Measurements from ENCODE around the gene UBL7. TPM values are rescaled to one million over a fixed set of nuclear protein-coding genes. Genes with fewer than 3 reads are reported as not detected.

Gene UBL7
- total and polyA plus RNA-seq, 2 experiments from 2014 or later, result 39.2 to 60.2 TPM

- H3K4me2 ChIP-seq, result no peak overlapping the region
- no peak overlapping the region for H2AFZ ChIP-seq
Measured at GRCh38 chr15:74442604-74443003, 18.4 kb downstream of the UBL7 start.

GRCh38 chr15:74442063-74442462 is 18.9 kb downstream of the UBL7 start:
- TF ChIP-seq CTCF (IDR thresholded peaks at IDR 0.05; ENCODE audit: poor library complexity), result no peak
- Histone ChIP-seq H3K79me2 (no peaks in the 10 kb centered on the region), H3K27ac (no peak overlapping the region), H3K9me3 (ENCODE audit: low read depth) (no peaks in the 10 kb centered on the region), H3K36me3 (replicated peaks; ENCODE audit: insufficient read depth, low read depth) (no peaks in the 10 kb centered on the region), H4K20me1 (ENCODE audit: insufficient read depth, poor library complexity, severe bottlenecking) (no peaks in the 10 kb centered on the region), H2AFZ (no peak overlapping the region), H3K4me3 (no peak overlapping the region), H3K9me2 (replicated peaks; ENCODE audit: insufficient read depth) (no peaks in the 10 kb centered on the region), H3K4me2 (no peak overlapping the region), H3K4me1 (ENCODE audit: insufficient read depth) (peaks cover 23% of the 10 kb centered on the region), H3K27me3 (no peaks in the 10 kb centered on the region)
- no peak for DNase-seq (ENCODE audit: low spot score)
- 82% methylated on average over 3 of the region's 3 CpGs for WGBS (ENCODE audit: low lambda C conversion rate, missing lambda C conversion rate)

More at GRCh38 chr15:74442604-74443003, 18.4 kb downstream of the UBL7 start:
- Histone ChIP-seq H4K20me1 (ENCODE audit: insufficient read depth, poor library complexity, severe bottlenecking) (no peaks in the 10 kb centered on the region), H3K4me1 (ENCODE audit: insufficient read depth) (peaks cover 23% of the 10 kb centered on the region), H3K9me2 (replicated peaks; ENCODE audit: insufficient read depth) (no peaks in the 10 kb centered on the region), H3K36me3 (replicated peaks; ENCODE audit: insufficient read depth, low read depth) (no peaks in the 10 kb centered on the region), H3K4me3 (no peak overlapping the region), H3K27me3 (no peaks in the 10 kb centered on the region), H3K79me2 (no peaks in the 10 kb centered on the region), H3K27ac (peak overlapping the region; percentile 55), H3K9me3 (ENCODE audit: low read depth) (no peaks in the 10 kb centered on the region)
- TF ChIP-seq EZH2phosphoT487 (IDR thresholded peaks at IDR 0.05; ENCODE audit: low read depth, severe bottlenecking, unreplicated experiment) (no peak), EZH2 (IDR thresholded peaks at IDR 0.05; ENCODE audit: borderline replicate concordance) (no peak), CTCF (IDR thresholded peaks at IDR 0.05; ENCODE audit: poor library complexity) (no peak)
- no peak for DNase-seq (ENCODE audit: low spot score)
- WGBS (ENCODE audit: low lambda C conversion rate, missing lambda C conversion rate), result 61% methylated on average over 3 of the region's 3 CpGs

- no peak for DNase-seq (ENCODE audit: low spot score)
- no peak overlapping the region for H3K27ac ChIP-seq
- no peaks in the 10 kb centered on the region for H4K20me1 ChIP-seq (ENCODE audit: insufficient read depth, poor library complexity, severe bottlenecking)
- H2AFZ ChIP-seq, result no peak overlapping the region
- H3K4me1 ChIP-seq (ENCODE audit: insufficient read depth), result peaks cover 20% of the 10 kb centered on the region
- no peaks in the 10 kb centered on the region for H3K36me3 ChIP-seq (replicated peaks; ENCODE audit: insufficient read depth, low read depth)
- 95% methylated on average over 6 of the region's 6 CpGs for WGBS (ENCODE audit: low lambda C conversion rate, missing lambda C conversion rate)
- H3K9me2 ChIP-seq (replicated peaks; ENCODE audit: insufficient read depth), result no peaks in the 10 kb centered on the region
- H3K4me2 ChIP-seq, result no peak overlapping the region
- no peaks in the 10 kb centered on the region for H3K79me2 ChIP-seq
- no peak overlapping the region for H3K4me3 ChIP-seq
- no peaks in the 10 kb centered on the region for H3K9me3 ChIP-seq (ENCODE audit: low read depth)
- H3K27me3 ChIP-seq, result no peaks in the 10 kb centered on the region
- TF ChIP-seq CTCF (IDR thresholded peaks at IDR 0.05; ENCODE audit: poor library complexity) (no peak), EZH2 (IDR thresholded peaks at IDR 0.05; ENCODE audit: borderline replicate concordance) (no peak), EZH2phosphoT487 (IDR thresholded peaks at IDR 0.05; ENCODE audit: low read depth, severe bottlenecking, unreplicated experiment) (no peak)
Measured at GRCh38 chr15:74441248-74441941, 19.6 kb downstream of the UBL7 start.
